Bronchial epithelial cell (primary cell): ENCODE results near the gene GPR65. TPM values are rescaled to one million over a fixed set of nuclear protein-coding genes. Genes with fewer than 3 reads are reported as not detected.

Source experiments
- DNase-seq: peaks from one replicate; pipeline ENCODE4 v3.0.0-alpha.2; 2010; ENCODE audit warnings: low read depth
- FAIRE-seq: peaks from 2 replicates; lab custom pipeline; 2011; peaks lifted over from hg19 to GRCh38; lab: Jason Lieb, UNC
- H3K27me3 ChIP-seq: 2 replicates; pipeline ENCODE4 v1.5.1; 2011; ENCODE audit warnings: low read length; ENCODE audit not compliant: control insufficient read depth, insufficient read depth
- H3K36me3 ChIP-seq: 2 replicates; pipeline ENCODE4 v1.5.1; 2011; ENCODE audit warnings: low read length; ENCODE audit not compliant: control insufficient read depth, insufficient read depth
- H3K4me3 ChIP-seq: 2 replicates; pipeline ENCODE4 v1.5.1; 2011; ENCODE audit warnings: mild to moderate bottlenecking, low read depth, low read length, control low read depth
- CTCF ChIP-seq: IDR thresholded peaks from 2 replicates; pipeline ENCODE4 v1.5.1; 2011; ENCODE audit warnings: mild to moderate bottlenecking, moderate library complexity, low read length, control low read depth, inconsistent platforms; ENCODE audit not compliant: insufficient read depth, severe bottlenecking
- total RNA-seq: library from RNA; depleted of rRNA; stranded (reverse); fragments of >200 nt; gene quantifications from 2 replicates; pipeline ENCODE4 v1.2.1, GENCODE V29; 2014

The GPR65 gene
- total RNA-seq, 1 donor from 2014 or later, result under 0.01 TPM

DNA sequence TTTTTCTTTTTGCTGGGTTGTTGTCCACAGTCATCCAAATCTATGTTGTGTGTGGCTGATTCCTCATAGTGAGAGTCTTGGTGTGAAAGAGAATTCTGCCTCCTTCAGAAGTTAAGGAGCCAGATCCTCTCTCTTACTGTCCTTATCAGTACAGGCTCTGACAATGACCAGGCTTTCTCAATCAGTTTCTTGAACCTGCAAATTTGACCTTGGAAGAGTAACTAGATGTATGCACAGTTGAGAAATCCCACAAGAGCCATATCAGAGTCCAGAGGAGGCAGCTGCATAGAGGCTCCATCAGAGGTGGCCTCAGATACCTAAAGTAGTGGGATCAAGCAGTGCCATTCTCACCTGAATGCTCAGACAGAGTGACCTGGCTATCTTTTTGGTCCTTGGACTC lies 6.5 kb upstream of the GPR65 start:
- no peaks in the 10 kb centered on the region for H3K36me3 ChIP-seq
- no peak overlapping the region for H3K4me3 ChIP-seq
- DNase-seq, result no peak
- H3K27me3 ChIP-seq, result no peaks in the 10 kb centered on the region
- TF ChIP-seq CTCF, result no peak
- FAIRE-seq, result no peak

DNA sequence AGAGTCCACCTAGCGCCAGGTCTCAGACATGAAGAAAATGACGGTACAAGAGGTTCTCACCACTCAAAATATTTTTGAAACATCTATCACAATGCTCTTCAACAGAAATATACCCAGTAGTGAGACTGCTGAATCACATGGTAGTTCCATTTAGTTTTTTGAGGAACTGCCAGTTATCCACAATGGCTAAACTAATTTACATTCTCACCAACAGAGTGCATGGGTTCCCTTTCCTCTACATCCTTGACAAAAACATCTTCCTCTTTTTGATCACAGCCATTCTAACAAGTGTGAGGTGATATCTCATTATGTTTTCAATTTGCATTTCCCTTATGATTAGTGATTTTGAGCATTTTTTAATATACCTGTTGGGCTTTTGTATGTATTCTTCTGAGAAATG lies 5.7 kb upstream of the GPR65 start:
- FAIRE-seq (no peak), DNase-seq (no peak)
- H3K36me3 ChIP-seq, result no peaks in the 10 kb centered on the region
- no peak overlapping the region for H3K4me3 ChIP-seq
- no peaks in the 10 kb centered on the region for H3K27me3 ChIP-seq
- no peak for TF ChIP-seq CTCF

GRCh38 chr14:88002421-88003075 lies 2.4 kb upstream of the GPR65 start:
- FAIRE-seq (no peak), DNase-seq (no peak)
- Histone ChIP-seq H3K4me3 (no peak overlapping the region), H3K27me3 (no peaks in the 10 kb centered on the region), H3K36me3 (no peaks in the 10 kb centered on the region)
- TF ChIP-seq CTCF, result no peak

GRCh38 chr14:88003425-88003824 lies 1.5 kb upstream of the GPR65 start:
- FAIRE-seq, result no peak
- DNase-seq, result no peak
- no peak for TF ChIP-seq CTCF
- Histone ChIP-seq H3K36me3 (no peaks in the 10 kb centered on the region), H3K27me3 (no peaks in the 10 kb centered on the region), H3K4me3 (no peak overlapping the region)

GRCh38 chr14:88004506-88005036 lies 364 bp upstream of the GPR65 start:
- TF ChIP-seq CTCF, result no peak
- Histone ChIP-seq H3K27me3 (no peaks in the 10 kb centered on the region), H3K4me3 (no peak overlapping the region), H3K36me3 (no peaks in the 10 kb centered on the region)
- no peak for DNase-seq
- FAIRE-seq, result no peak
